A673 (cell line): ENCODE measurements around the gene SERPINE1.

ENCODE experiments used
- EZH2 ChIP-seq: fragments of 200-600 bp; sonication (generic); IDR thresholded peaks from 2 replicates; pipeline ENCODE4 v1.6.1; 2017; ENCODE audit warnings: borderline replicate concordance, low read depth, mild to moderate bottlenecking, mixed read lengths, antibody characterized with exemption, low read length; ENCODE audit not compliant: poor library complexity, severe bottlenecking
- TF ChIP-seq, protein P1 (sequence below): fragments of 300-800, 200-600 bp; sonication (generic); conservative IDR thresholded peaks from 2 replicates; pipeline ENCODE4 v1.5.1; 2017; ENCODE audit warnings: low read depth, mild to moderate bottlenecking, antibody characterized with exemption, low read length, moderate library complexity, mixed read lengths

DNA sequence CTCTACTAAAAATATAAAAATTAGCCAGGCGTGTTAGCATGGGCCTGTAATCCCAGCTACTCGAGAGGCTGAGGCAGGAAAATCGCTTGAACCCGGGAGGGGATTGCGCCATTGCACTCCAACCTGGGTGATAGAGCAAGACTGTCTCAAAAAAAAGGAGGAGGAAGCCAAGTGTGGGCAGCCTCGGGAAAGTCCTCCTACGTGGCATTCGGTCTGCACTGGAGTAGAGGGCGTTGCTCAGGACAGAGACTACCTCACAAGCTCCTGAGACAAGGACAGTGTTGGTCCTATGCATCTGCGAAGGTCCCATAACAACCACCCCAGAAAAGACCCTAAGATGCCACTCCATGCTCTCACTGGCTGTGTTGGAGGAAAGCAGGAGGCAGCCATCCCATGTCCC is 10.0 kb upstream of the SERPINE1 start:
- TF ChIP-seq, protein P1, sequence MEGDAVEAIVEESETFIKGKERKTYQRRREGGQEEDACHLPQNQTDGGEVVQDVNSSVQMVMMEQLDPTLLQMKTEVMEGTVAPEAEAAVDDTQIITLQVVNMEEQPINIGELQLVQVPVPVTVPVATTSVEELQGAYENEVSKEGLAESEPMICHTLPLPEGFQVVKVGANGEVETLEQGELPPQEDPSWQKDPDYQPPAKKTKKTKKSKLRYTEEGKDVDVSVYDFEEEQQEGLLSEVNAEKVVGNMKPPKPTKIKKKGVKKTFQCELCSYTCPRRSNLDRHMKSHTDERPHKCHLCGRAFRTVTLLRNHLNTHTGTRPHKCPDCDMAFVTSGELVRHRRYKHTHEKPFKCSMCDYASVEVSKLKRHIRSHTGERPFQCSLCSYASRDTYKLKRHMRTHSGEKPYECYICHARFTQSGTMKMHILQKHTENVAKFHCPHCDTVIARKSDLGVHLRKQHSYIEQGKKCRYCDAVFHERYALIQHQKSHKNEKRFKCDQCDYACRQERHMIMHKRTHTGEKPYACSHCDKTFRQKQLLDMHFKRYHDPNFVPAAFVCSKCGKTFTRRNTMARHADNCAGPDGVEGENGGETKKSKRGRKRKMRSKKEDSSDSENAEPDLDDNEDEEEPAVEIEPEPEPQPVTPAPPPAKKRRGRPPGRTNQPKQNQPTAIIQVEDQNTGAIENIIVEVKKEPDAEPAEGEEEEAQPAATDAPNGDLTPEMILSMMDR, result no peak
- TF ChIP-seq EZH2, result no peak
